ENCODE results near the gene MVB12B. TPM values are rescaled to one million over a fixed set of nuclear protein-coding genes. Genes with fewer than 3 reads are reported as not detected.

The MVB12B gene
- total and polyA plus RNA-seq, 2 donors from 2014 or later: 4.5 to 12.3 TPM

DNA sequence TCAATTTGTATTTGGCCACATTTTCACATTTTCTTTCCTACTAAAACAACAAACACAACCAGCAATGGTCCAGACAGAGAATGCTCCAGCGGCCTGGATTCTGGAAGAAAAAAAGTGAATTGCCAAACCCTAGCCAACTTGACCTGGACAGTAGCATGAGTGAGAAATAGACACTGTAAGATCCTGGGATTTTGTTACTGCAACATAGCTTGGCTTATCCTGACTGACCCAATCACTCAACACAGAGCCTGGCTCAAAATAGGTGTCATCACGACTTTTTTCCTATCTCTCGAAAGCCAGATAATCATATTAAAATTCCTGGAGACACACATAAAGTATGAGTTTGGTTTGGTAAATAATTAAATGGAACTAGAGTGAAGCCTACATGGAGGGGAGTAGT lies 25.4 kb upstream of the MVB12B start:
- FAIRE-seq: no peak

DNA sequence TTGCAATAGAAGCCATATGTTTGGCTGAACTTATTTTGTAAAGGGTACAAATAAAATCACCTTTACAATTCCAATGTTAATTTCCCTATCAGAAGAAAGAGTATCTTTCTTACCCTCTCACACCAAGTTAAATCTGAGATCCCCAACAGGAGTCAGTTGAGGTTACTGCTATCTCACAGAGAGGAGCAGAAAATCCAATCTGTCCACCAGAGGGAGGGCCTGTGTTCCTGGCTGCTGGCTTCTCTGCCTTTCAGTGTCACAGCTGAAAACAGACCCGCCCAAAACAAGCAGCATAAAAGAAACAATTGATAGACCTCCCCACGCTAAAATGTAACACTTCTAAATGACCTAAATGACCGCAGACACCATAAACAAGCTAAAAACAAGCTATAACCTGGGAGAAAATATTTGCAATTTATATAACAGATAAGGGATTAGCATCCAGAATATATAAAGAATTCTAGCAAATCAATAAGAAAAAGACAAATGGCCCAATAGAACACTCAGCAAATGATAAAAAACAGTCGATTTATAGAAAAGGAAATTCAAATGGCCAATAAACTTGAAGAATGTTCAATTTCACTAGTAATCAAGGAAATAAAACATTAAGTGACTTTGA lies 24.5 kb upstream of the MVB12B start:
- no peak overlapping the region for H3K27ac ChIP-seq (ENCODE audit: low read depth in 2 of 2, low read length in 2 of 2)
- H3K36me3 ChIP-seq (ENCODE audit: control insufficient read depth in 2 of 3, insufficient read depth in 3 of 3, low read length in 3 of 3): no peaks in the 10 kb centered on the region
- TF ChIP-seq, protein P1, sequence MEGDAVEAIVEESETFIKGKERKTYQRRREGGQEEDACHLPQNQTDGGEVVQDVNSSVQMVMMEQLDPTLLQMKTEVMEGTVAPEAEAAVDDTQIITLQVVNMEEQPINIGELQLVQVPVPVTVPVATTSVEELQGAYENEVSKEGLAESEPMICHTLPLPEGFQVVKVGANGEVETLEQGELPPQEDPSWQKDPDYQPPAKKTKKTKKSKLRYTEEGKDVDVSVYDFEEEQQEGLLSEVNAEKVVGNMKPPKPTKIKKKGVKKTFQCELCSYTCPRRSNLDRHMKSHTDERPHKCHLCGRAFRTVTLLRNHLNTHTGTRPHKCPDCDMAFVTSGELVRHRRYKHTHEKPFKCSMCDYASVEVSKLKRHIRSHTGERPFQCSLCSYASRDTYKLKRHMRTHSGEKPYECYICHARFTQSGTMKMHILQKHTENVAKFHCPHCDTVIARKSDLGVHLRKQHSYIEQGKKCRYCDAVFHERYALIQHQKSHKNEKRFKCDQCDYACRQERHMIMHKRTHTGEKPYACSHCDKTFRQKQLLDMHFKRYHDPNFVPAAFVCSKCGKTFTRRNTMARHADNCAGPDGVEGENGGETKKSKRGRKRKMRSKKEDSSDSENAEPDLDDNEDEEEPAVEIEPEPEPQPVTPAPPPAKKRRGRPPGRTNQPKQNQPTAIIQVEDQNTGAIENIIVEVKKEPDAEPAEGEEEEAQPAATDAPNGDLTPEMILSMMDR (IDR thresholded peaks at IDR 0.05; ENCODE audit: borderline replicate concordance, extremely low read depth, insufficient read depth): peak; percentile 39
- intact Hi-C loops (cut with DNase I): loop anchor here (10.0 kb wide), 1 partner anchor 93 kb away; no protein-coding TSS in a partner anchor
- H3K4me1 ChIP-seq (ENCODE audit: control insufficient read depth in 2 of 3, insufficient read depth in 2 of 3, low read depth in 1 of 3, low read length in 3 of 3): no peaks in the 10 kb centered on the region
- H3K4me3 ChIP-seq (ENCODE audit: low read length in 3 of 3): no peak overlapping the region
- H3K9ac ChIP-seq (ENCODE audit: low read length in 3 of 3): no peak overlapping the region
- no peaks in the 10 kb centered on the region for H3K27me3 ChIP-seq (ENCODE audit: control insufficient read depth, insufficient read depth, low read length)
- DNase-seq: peak in 3 of 5 donors; percentile 64 to 77 (median 67)
- peak; percentile 37 for FAIRE-seq
- no peaks in the 10 kb centered on the region for H3K9me3 ChIP-seq (ENCODE audit: control insufficient read depth in 2 of 3, insufficient read depth in 1 of 3, low read length in 3 of 3)

More for the DNA sequence above, 25.4 kb upstream of the MVB12B start:
- Histone ChIP-seq H3K27ac (ENCODE audit: low read depth in 2 of 2, low read length in 2 of 2) (no peak overlapping the region), H3K27me3 (ENCODE audit: control insufficient read depth, insufficient read depth, low read length) (no peaks in the 10 kb centered on the region), H3K9ac (ENCODE audit: low read length in 3 of 3) (no peak overlapping the region), H3K9me3 (ENCODE audit: control insufficient read depth in 2 of 3, insufficient read depth in 1 of 3, low read length in 3 of 3) (no peaks in the 10 kb centered on the region), H3K4me3 (ENCODE audit: low read length in 3 of 3) (no peak overlapping the region), H3K36me3 (ENCODE audit: control insufficient read depth in 2 of 3, insufficient read depth in 3 of 3, low read length in 3 of 3) (no peaks in the 10 kb centered on the region), H3K4me1 (ENCODE audit: control insufficient read depth in 2 of 3, insufficient read depth in 2 of 3, low read depth in 1 of 3, low read length in 3 of 3) (no peaks in the 10 kb centered on the region)
- DNase-seq: no peak
- intact Hi-C loops (cut with DNase I): loop anchor here (10.0 kb wide), 1 partner anchor 94 kb away; no protein-coding TSS in a partner anchor
- TF ChIP-seq, protein P1 (IDR thresholded peaks at IDR 0.05; ENCODE audit: borderline replicate concordance, extremely low read depth, insufficient read depth): no peak

DNA sequence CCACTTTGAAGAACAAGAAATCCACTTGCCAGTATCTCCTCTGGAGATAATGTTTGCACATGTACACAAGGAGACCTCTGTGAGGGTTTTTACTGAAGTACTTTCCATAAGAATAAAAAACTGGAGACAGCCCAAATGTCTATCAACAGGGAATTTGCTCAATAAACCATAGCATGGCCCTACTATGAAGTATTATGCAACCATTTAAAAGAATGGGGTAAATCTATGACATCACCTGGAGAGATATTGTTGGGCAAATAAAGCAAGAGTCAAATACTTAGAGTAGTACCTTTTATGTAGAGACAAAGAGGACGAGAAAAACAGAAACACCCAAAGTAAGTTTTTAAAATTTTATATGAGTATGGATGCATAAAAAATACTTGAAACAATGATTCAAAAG lies 23.9 kb upstream of the MVB12B start:
- no peaks in the 10 kb centered on the region for H3K27me3 ChIP-seq (ENCODE audit: control insufficient read depth, insufficient read depth, low read length)
- intact Hi-C loops (cut with DNase I): loop anchor here (10.0 kb wide), 1 partner anchor 92 kb away; no protein-coding TSS in a partner anchor
- no peak for DNase-seq
- no peaks in the 10 kb centered on the region for H3K4me1 ChIP-seq (ENCODE audit: control insufficient read depth in 2 of 3, insufficient read depth in 2 of 3, low read depth in 1 of 3, low read length in 3 of 3)
- H3K36me3 ChIP-seq (ENCODE audit: control insufficient read depth in 2 of 3, insufficient read depth in 3 of 3, low read length in 3 of 3): no peaks in the 10 kb centered on the region
- TF ChIP-seq, protein P1 (IDR thresholded peaks at IDR 0.05; ENCODE audit: borderline replicate concordance, extremely low read depth, insufficient read depth): no peak
- H3K27ac ChIP-seq (ENCODE audit: low read depth in 2 of 2, low read length in 2 of 2): no peak overlapping the region
- no peaks in the 10 kb centered on the region for H3K9me3 ChIP-seq (ENCODE audit: control insufficient read depth in 2 of 3, insufficient read depth in 1 of 3, low read length in 3 of 3)
- H3K9ac ChIP-seq (ENCODE audit: low read length in 3 of 3): no peak overlapping the region
- no peak overlapping the region for H3K4me3 ChIP-seq (ENCODE audit: low read length in 3 of 3)
- FAIRE-seq: no peak

All from kidney (tissue), 14 donors.